Activated T-cell treated with anti-CD3 and anti-CD28 coated beads for 48 hours (primary cell): ENCODE measurements around the gene OR2T5.
"Not testable (repeated sequence)": the region's sequence is repeated elsewhere in the genome, so short reads cannot be mapped to it uniquely, and the experiment has no call there.

Experiments
- DNase-seq: peaks from one replicate; pipeline ENCODE4 v3.0.0-alpha.2; 2020; ENCODE audit warnings: low read depth

The OR2T5 gene

GRCh38 chr1:248488289-248488688 is at the start of gene OR2T5:
Gene OR2T5 (plus strand): TSS chr1:248488589. CDS start chr1:248488589, 0 bp downstream.
- DNase-seq: not testable (repeated sequence)

GRCh38 chr1:248438668-248439067 is 49.7 kb upstream of the OR2T5 start:
- not testable (repeated sequence) for DNase-seq

- not testable (repeated sequence) for DNase-seq
These were observed 49.1 kb upstream of the OR2T5 start for GRCh38 chr1:248439283-248439682.

- DNase-seq: not testable (repeated sequence)
These were observed 45.7 kb upstream of the OR2T5 start for GRCh38 chr1:248442500-248443277.

GRCh38 chr1:248444603-248445002 is 43.8 kb upstream of the OR2T5 start:
- DNase-seq: not testable (repeated sequence)

GRCh38 chr1:248445399-248445798 is 43.0 kb upstream of the OR2T5 start, which contains the start of gene OR2T2:
Gene OR2T2 (plus strand): TSS chr1:248445637. CDS start chr1:248452798, 7,161 bp downstream.
- not testable (repeated sequence) for DNase-seq

- DNase-seq: not testable (repeated sequence)
These were observed 39.8 kb upstream of the OR2T5 start for GRCh38 chr1:248448409-248449074.

- DNase-seq: not testable (repeated sequence)
These were observed 38.4 kb upstream of the OR2T5 start for GRCh38 chr1:248449821-248450465.

- not testable (repeated sequence) for DNase-seq
These were observed 37.8 kb upstream of the OR2T5 start for GRCh38 chr1:248450466-248451145.

- not testable (repeated sequence) for DNase-seq
These were observed 34.8 kb upstream of the OR2T5 start for GRCh38 chr1:248453619-248454018.

- not testable (repeated sequence) for DNase-seq
These were observed 33.3 kb upstream of the OR2T5 start for GRCh38 chr1:248455045-248455444.

- not testable (repeated sequence) for DNase-seq
These were observed 31.8 kb upstream of the OR2T5 start for GRCh38 chr1:248456635-248457034.

GRCh38 chr1:248459117-248459516 is 29.3 kb upstream of the OR2T5 start:
- DNase-seq: not testable (repeated sequence)

GRCh38 chr1:248471154-248471553 is 17.2 kb upstream of the OR2T5 start:
- DNase-seq: no peak

- DNase-seq: not testable (repeated sequence)
These were observed 16.3 kb upstream of the OR2T5 start for GRCh38 chr1:248472111-248472510.

- not testable (repeated sequence) for DNase-seq
These were observed 15.3 kb upstream of the OR2T5 start, which contains the start of gene OR2T3 for GRCh38 chr1:248473051-248473450. Gene OR2T3 (plus strand): TSS chr1:248473351. CDS start chr1:248473351, 0 bp downstream.

GRCh38 chr1:248475660-248476059 is 12.7 kb upstream of the OR2T5 start:
- DNase-seq: not testable (repeated sequence)

- DNase-seq: not testable (repeated sequence)
These were observed 6.5 kb upstream of the OR2T5 start for GRCh38 chr1:248481686-248482579.

GRCh38 chr1:248496661-248497060 is 8.3 kb downstream of the OR2T5 start:
- not testable (repeated sequence) for DNase-seq

- DNase-seq: not testable (repeated sequence)
These were observed 12.1 kb downstream of the OR2T5 start for GRCh38 chr1:248500305-248501035.
